DND-41 (cell line): ENCODE measurements around the gene LTBP2.

Experiments used
- CTCF ChIP-seq: IDR thresholded peaks from 2 replicates; pipeline ENCODE4 v1.5.1; 2012; ENCODE audit warnings: borderline replicate concordance, low read length, moderate library complexity, mild to moderate bottlenecking; ENCODE audit not compliant: poor library complexity, severe bottlenecking; ENCODE audit errors: extremely low read depth
- EZH2 ChIP-seq: IDR thresholded peaks from 3 replicates; pipeline ENCODE4 v1.6.1; 2012; ENCODE audit warnings: borderline replicate concordance, low read depth, mild to moderate bottlenecking, moderate library complexity, low read length, inconsistent platforms; ENCODE audit not compliant: severe bottlenecking

GRCh38 chr14:74649167-74649566 lies 37.1 kb upstream of the LTBP2 start:
- no peak for TF ChIP-seq EZH2
- TF ChIP-seq CTCF = no peak
